Measurements from ENCODE around the gene FNIP1.

The FNIP1 gene

DNA sequence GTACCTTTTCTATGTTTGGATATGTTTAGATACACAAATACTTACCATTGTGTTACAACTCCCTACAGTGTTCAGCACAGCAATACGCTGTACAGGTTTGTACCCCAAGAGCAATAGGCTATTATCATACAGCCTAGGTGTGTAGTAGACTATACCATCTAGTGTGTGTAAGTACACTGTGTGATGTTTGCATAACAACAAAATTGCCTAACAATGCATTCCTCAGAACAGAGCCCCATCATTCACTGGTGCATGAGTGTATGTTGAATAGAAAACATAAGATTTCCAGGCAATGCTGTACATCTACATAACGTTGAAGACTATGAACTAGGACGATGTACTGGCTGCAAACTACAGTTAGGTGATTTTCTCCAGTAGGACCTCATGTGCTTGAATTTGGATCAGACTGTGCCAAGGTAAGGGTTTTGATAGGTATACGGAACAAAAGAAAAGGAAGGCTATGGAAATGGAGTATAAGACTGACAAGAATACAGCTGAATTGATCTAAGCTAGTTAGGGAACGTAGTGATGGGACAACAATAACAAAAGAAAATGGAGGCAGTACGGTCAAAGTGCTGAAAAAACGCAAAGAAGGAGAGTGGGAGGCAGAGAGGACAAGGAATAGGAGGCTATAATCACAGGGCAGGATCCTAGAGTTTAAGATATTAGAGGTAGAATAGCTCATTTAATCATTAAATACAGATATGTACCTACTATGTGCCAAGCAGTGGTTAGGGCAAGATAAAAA lies 46.9 kb downstream of the FNIP1 start:
- H3K27ac ChIP-seq (ENCODE audit: low read length): no peak overlapping the region
- peaks cover 96% of the 10 kb centered on the region for H3K79me2 ChIP-seq (ENCODE audit: insufficient read depth, low read length)
- peaks cover 4% of the 10 kb centered on the region; the same call in 1 of the 2 replicates for H3K36me3 ChIP-seq (ENCODE audit: insufficient read depth, low read length)
- H2AFZ ChIP-seq (ENCODE audit: low read depth, low read length): no peak overlapping the region
- no peak overlapping the region for H3K4me3 ChIP-seq (ENCODE audit: low read depth in 1 of 2, low read length in 2 of 2)
- ATAC-seq (ENCODE audit: insufficient read depth, low read depth) (no peak), DNase-seq (no peak)
- H3K4me1 ChIP-seq (ENCODE audit: insufficient read depth, low read length): peaks cover 17% of the 10 kb centered on the region
- H3K9me3 ChIP-seq (ENCODE audit: insufficient read depth, low read length, severe bottlenecking): no peaks in the 10 kb centered on the region
- TF ChIP-seq, protein P1, sequence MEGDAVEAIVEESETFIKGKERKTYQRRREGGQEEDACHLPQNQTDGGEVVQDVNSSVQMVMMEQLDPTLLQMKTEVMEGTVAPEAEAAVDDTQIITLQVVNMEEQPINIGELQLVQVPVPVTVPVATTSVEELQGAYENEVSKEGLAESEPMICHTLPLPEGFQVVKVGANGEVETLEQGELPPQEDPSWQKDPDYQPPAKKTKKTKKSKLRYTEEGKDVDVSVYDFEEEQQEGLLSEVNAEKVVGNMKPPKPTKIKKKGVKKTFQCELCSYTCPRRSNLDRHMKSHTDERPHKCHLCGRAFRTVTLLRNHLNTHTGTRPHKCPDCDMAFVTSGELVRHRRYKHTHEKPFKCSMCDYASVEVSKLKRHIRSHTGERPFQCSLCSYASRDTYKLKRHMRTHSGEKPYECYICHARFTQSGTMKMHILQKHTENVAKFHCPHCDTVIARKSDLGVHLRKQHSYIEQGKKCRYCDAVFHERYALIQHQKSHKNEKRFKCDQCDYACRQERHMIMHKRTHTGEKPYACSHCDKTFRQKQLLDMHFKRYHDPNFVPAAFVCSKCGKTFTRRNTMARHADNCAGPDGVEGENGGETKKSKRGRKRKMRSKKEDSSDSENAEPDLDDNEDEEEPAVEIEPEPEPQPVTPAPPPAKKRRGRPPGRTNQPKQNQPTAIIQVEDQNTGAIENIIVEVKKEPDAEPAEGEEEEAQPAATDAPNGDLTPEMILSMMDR (IDR thresholded peaks at IDR 0.05; ENCODE audit: borderline replicate concordance, extremely low read depth, low read length, poor library complexity, severe bottlenecking): no peak
- no peak for TF ChIP-seq EZH2 (IDR thresholded peaks at IDR 0.05; ENCODE audit: borderline replicate concordance, low read depth, low read length, severe bottlenecking)
- peaks cover 51% of the 10 kb centered on the region for H4K20me1 ChIP-seq (ENCODE audit: insufficient read depth, low read length)
- H3K9ac ChIP-seq (ENCODE audit: low read depth, low read length): no peak overlapping the region
- H3K27me3 ChIP-seq (ENCODE audit: insufficient read depth, low read length, poor library complexity): no peaks in the 10 kb centered on the region
- H3K4me2 ChIP-seq (ENCODE audit: insufficient read depth, low read length): no peak overlapping the region

- ATAC-seq (ENCODE audit: insufficient read depth, low read depth) (no peak), DNase-seq (no peak)
- Histone ChIP-seq H3K36me3 (ENCODE audit: insufficient read depth, low read length) (peaks cover 4% of the 10 kb centered on the region; the same call in 1 of the 2 replicates), H2AFZ (ENCODE audit: low read depth, low read length) (no peak overlapping the region), H3K4me1 (ENCODE audit: insufficient read depth, low read length) (peaks cover 17% of the 10 kb centered on the region), H3K9me3 (ENCODE audit: insufficient read depth, low read length, severe bottlenecking) (no peaks in the 10 kb centered on the region), H3K9ac (ENCODE audit: low read depth, low read length) (no peak overlapping the region), H3K27ac (ENCODE audit: low read length) (no peak overlapping the region), H3K4me3 (ENCODE audit: low read depth in 1 of 2, low read length in 2 of 2) (no peak overlapping the region), H3K4me2 (ENCODE audit: insufficient read depth, low read length) (no peak overlapping the region), H3K79me2 (ENCODE audit: insufficient read depth, low read length) (peaks cover 93% of the 10 kb centered on the region), H4K20me1 (ENCODE audit: insufficient read depth, low read length) (peaks cover 44% of the 10 kb centered on the region), H3K27me3 (ENCODE audit: insufficient read depth, low read length, poor library complexity) (no peaks in the 10 kb centered on the region)
- TF ChIP-seq, protein P1 (IDR thresholded peaks at IDR 0.05; ENCODE audit: borderline replicate concordance, extremely low read depth, low read length, poor library complexity, severe bottlenecking): no peak
- TF ChIP-seq EZH2 (IDR thresholded peaks at IDR 0.05; ENCODE audit: borderline replicate concordance, low read depth, low read length, severe bottlenecking): no peak
These were observed 47.7 kb downstream of the FNIP1 start for GRCh38 chr5:131749138-131749537.

DNA sequence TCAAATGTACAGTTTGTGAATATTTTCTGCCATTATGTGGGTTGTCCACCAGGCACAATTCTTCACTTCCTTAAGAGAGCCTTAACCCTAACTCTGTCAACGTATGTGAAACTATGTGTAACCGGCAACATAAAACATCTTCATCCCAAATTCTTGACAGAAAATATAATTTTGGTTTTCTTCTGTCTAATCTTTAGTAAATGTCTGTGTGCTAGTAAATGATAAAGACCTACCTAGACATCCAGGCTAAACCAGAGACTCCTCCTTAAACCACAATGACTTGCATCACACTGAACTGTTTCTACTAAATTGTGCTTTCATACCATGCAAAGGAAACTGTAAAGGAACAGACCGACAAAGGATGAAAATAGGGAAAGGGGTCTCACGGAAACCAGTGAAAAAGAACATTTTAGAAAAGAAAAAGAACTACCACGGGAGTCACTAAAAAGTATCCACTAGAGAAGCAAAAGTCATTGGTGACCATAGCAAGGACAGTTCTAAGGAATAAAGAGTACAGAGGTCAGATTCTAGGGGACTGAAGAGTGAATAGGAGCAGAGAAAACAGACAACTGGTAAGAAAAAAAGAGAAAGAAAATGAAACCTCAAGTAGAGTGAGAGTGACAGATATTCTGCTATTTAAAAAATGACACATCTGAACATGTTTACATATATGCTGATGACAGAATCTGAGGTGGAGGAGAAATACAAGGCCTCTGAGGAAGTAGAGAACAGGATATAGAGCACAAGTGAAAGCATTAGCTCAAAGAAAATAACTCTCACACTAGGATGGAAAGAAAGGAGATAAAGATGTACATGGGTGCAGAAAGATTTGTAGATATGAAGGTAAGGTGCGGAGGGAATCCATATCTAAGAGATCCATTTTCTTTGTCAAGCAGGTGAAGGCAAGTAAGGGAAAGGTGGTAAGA lies 49.4 kb downstream of the FNIP1 start:
- H3K27ac ChIP-seq (ENCODE audit: low read length): peak overlapping the region; percentile 48
- H3K9ac ChIP-seq (ENCODE audit: low read depth, low read length): no peak overlapping the region
- H3K36me3 ChIP-seq (ENCODE audit: insufficient read depth, low read length): peaks cover 15% of the 10 kb centered on the region
- no peaks in the 10 kb centered on the region for H3K27me3 ChIP-seq (ENCODE audit: insufficient read depth, low read length, poor library complexity)
- H3K4me2 ChIP-seq (ENCODE audit: insufficient read depth, low read length): peak overlapping the region; percentile 12
- ATAC-seq (ENCODE audit: insufficient read depth, low read depth) (peak; percentile 92), DNase-seq (no peak)
- H3K4me1 ChIP-seq (ENCODE audit: insufficient read depth, low read length): peaks cover 17% of the 10 kb centered on the region
- H2AFZ ChIP-seq (ENCODE audit: low read depth, low read length): no peak overlapping the region
- peaks cover 82% of the 10 kb centered on the region for H3K79me2 ChIP-seq (ENCODE audit: insufficient read depth, low read length)
- peaks cover 37% of the 10 kb centered on the region for H4K20me1 ChIP-seq (ENCODE audit: insufficient read depth, low read length)
- no peak for TF ChIP-seq EZH2 (IDR thresholded peaks at IDR 0.05; ENCODE audit: borderline replicate concordance, low read depth, low read length, severe bottlenecking)
- TF ChIP-seq, protein P1 (IDR thresholded peaks at IDR 0.05; ENCODE audit: borderline replicate concordance, extremely low read depth, low read length, poor library complexity, severe bottlenecking): no peak
- H3K9me3 ChIP-seq (ENCODE audit: insufficient read depth, low read length, severe bottlenecking): no peaks in the 10 kb centered on the region
- H3K4me3 ChIP-seq (ENCODE audit: low read depth in 1 of 2, low read length in 2 of 2): no peak overlapping the region

Data from DND-41 (cell line).